ENCODE data around the gene MRPL36.

The MRPL36 gene

DNA sequence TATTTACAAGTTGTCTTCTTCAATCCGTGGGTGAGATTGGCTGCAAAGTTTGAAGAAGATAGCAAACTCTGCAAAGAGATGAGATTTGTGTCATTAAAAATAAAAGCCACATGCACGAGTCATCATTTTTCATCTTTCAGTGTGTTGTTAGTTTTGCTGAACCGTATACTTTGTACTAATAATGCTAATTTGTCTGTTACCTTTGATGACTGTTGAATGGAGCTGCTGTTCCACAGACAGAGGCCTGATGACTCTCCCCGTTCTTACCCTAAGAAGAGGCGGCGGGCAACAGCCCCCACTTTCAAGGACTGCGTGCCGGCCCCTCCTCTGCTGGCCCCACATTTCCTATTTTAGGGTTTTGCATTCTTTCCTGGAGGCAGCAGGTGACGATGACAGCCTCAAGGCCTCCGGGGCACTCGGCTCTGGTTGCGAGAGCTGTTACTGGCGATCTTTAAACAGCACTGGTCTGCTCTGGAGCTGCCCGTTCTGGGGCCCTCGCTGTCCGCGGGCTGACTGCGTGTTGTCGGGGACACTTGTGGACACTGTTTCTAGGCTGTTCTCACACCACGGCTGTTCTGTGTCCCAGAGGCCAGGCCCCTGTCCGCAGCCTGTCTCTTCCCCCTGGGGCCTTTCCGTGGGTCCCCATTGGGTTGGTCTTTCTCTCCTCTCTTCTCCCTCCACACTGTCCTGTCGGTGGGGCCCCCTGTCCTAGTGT is 36.7 kb upstream of the MRPL36 start:
- ATAC-seq, result no peak
- no peak for DNase-seq
- no peaks in the 10 kb centered on the region for H3K36me3 Mint-ChIP-seq (ENCODE audit: low read depth)
- no peak overlapping the region for H3K4me3 Mint-ChIP-seq
- H3K9me3 Mint-ChIP-seq, result no peaks in the 10 kb centered on the region
- no peaks in the 10 kb centered on the region for H3K4me1 Mint-ChIP-seq
- H3K27ac Mint-ChIP-seq, result no peak overlapping the region
- H3K27me3 Mint-ChIP-seq, result peaks cover 12% of the 10 kb centered on the region

GRCh38 chr5:1835431-1835830 is 35.8 kb upstream of the MRPL36 start:
- Mint-ChIP-seq H3K9me3 (no peaks in the 10 kb centered on the region), H3K36me3 (ENCODE audit: low read depth) (no peaks in the 10 kb centered on the region), H3K4me1 (no peaks in the 10 kb centered on the region), H3K27me3 (peaks cover 8% of the 10 kb centered on the region), H3K4me3 (no peak overlapping the region), H3K27ac (no peak overlapping the region)
- no peak for ATAC-seq
- no peak for DNase-seq

DNA sequence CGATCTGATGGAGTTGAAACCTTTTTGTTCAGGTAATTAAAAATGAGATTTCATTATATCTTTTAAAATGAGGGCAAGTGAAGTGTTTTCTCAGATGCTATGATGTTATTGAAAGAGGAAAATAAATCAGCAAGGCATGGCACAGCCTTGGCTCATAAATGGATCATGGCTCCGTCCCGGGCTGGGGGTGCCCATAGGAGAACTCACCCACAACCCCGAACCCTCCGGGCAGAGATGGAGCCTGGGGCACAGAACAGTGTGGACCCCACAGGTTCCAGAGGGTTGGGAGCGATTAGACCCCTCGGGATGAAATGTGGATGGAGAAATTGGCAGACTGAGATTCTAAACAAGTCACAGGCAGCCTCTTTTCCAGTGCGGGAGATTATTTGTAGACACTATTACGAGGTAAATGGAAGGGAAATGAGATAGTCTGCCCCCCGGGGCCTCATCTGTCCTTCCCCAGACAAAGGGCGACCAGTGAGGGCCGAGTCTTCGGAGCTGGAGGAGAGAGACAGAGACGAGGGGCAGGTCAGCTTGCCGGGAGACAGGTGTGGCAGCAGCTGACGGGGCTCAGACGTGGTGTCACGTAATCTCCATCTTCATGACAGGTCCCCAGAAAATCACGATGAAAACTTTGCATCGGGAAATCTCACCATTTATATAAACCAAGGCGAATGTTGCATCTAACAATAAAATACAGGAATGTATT is 35.2 kb upstream of the MRPL36 start:
- DNase-seq, result no peak
- peaks cover 7% of the 10 kb centered on the region for H3K27me3 Mint-ChIP-seq
- no peaks in the 10 kb centered on the region for H3K4me1 Mint-ChIP-seq
- H3K27ac Mint-ChIP-seq, result no peak overlapping the region
- no peak overlapping the region for H3K4me3 Mint-ChIP-seq
- ATAC-seq, result no peak
- no peaks in the 10 kb centered on the region for H3K9me3 Mint-ChIP-seq
- H3K36me3 Mint-ChIP-seq (ENCODE audit: low read depth), result no peaks in the 10 kb centered on the region

GRCh38 chr5:1834022-1834551 is 34.5 kb upstream of the MRPL36 start:
- Mint-ChIP-seq H3K36me3 (ENCODE audit: low read depth) (no peaks in the 10 kb centered on the region), H3K9me3 (no peaks in the 10 kb centered on the region), H3K27ac (no peak overlapping the region), H3K4me3 (no peak overlapping the region), H3K27me3 (peaks cover 3% of the 10 kb centered on the region), H3K4me1 (no peaks in the 10 kb centered on the region)
- DNase-seq, result no peak
- no peak for ATAC-seq

- Mint-ChIP-seq H3K4me1 (no peaks in the 10 kb centered on the region), H3K4me3 (no peak overlapping the region), H3K27ac (no peak overlapping the region), H3K9me3 (no peaks in the 10 kb centered on the region), H3K27me3 (peaks cover 2% of the 10 kb centered on the region), H3K36me3 (ENCODE audit: low read depth) (no peaks in the 10 kb centered on the region)
- ATAC-seq (no peak), DNase-seq (no peak)
These were observed 33.8 kb upstream of the MRPL36 start for GRCh38 chr5:1833264-1834021.

DNA sequence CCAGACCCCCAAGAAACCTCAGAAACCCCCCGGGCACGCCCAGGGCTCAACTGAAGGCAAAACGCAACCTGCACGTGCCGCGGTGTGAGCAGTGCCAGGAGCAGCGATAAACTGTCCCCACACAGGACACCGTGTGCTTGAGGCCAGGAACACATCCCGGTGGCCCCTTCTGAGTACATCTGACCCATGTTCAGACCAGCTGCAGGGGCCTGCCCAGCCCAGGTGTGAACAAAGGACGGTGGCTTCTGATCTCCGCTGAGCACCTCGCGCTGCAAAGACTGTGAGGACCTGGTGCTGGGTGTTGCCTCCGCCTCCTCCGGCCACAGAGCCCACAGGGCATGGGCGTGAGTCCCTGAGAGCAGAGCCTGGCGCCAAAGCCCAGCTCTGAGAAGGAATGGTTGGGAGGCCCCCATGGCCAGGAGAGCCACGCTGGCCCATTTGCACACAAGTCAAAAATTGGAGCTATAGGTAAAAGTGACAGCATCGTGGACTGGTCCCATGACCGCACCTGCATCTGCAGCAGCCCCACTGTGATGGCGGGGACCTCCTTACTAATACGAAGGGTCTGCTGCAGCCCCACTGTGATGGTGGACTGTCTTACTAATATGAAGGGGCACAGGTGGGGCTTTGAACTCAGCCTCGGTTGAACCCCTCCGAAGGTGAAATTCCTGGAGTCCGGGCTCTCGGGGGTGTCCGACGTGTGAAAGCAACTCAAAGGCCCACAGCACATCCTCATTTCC is 33.0 kb upstream of the MRPL36 start:
- DNase-seq (no peak), ATAC-seq (no peak)
- Mint-ChIP-seq H3K4me3 (no peak overlapping the region), H3K9me3 (no peaks in the 10 kb centered on the region), H3K27ac (no peak overlapping the region), H3K36me3 (ENCODE audit: low read depth) (no peaks in the 10 kb centered on the region), H3K4me1 (no peaks in the 10 kb centered on the region), H3K27me3 (no peaks in the 10 kb centered on the region)

- Mint-ChIP-seq H3K27ac (no peak overlapping the region), H3K4me3 (no peak overlapping the region), H3K27me3 (no peaks in the 10 kb centered on the region), H3K4me1 (no peaks in the 10 kb centered on the region), H3K9me3 (no peaks in the 10 kb centered on the region), H3K36me3 (ENCODE audit: low read depth) (no peaks in the 10 kb centered on the region)
- ATAC-seq, result no peak
- no peak for DNase-seq
These were observed 32.2 kb upstream of the MRPL36 start for GRCh38 chr5:1831677-1832313.

DNA sequence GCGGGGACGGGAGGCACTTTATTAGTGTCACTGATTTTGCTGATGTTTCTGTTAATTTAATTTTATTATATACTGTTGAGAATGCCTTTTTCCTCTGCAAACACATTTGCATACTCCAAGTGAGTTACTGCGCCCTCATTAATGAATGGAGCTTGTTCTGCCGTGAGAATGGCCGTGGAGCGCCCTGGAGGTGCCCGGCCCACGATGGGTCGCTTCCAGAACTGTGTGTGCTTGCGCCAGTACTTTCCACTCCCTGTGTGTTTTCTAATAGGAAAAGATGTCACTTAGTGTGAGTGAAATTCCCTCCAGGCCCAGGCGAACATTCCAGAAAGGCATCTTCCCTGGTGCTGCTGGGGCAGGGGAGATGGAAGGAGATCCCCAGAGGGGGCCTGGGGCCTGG is 31.6 kb upstream of the MRPL36 start:
- no peak for ATAC-seq
- Mint-ChIP-seq H3K4me3 (no peak overlapping the region), H3K36me3 (ENCODE audit: low read depth) (no peaks in the 10 kb centered on the region), H3K9me3 (no peaks in the 10 kb centered on the region), H3K27me3 (no peaks in the 10 kb centered on the region), H3K27ac (no peak overlapping the region), H3K4me1 (no peaks in the 10 kb centered on the region)
- no peak for DNase-seq

GRCh38 chr5:1830571-1831228 is 31.1 kb upstream of the MRPL36 start:
- Mint-ChIP-seq H3K4me3 (no peak overlapping the region), H3K27me3 (no peaks in the 10 kb centered on the region), H3K27ac (no peak overlapping the region), H3K9me3 (no peaks in the 10 kb centered on the region), H3K4me1 (no peaks in the 10 kb centered on the region), H3K36me3 (ENCODE audit: low read depth) (no peaks in the 10 kb centered on the region)
- DNase-seq (no peak), ATAC-seq (no peak)

GRCh38 chr5:1827886-1828397 is 28.3 kb upstream of the MRPL36 start:
- Mint-ChIP-seq H3K27me3 (no peaks in the 10 kb centered on the region), H3K4me3 (no peak overlapping the region), H3K4me1 (no peaks in the 10 kb centered on the region), H3K36me3 (ENCODE audit: low read depth) (no peaks in the 10 kb centered on the region), H3K9me3 (no peaks in the 10 kb centered on the region), H3K27ac (no peak overlapping the region)
- peak; percentile 17 for ATAC-seq
- no peak for DNase-seq

DNA sequence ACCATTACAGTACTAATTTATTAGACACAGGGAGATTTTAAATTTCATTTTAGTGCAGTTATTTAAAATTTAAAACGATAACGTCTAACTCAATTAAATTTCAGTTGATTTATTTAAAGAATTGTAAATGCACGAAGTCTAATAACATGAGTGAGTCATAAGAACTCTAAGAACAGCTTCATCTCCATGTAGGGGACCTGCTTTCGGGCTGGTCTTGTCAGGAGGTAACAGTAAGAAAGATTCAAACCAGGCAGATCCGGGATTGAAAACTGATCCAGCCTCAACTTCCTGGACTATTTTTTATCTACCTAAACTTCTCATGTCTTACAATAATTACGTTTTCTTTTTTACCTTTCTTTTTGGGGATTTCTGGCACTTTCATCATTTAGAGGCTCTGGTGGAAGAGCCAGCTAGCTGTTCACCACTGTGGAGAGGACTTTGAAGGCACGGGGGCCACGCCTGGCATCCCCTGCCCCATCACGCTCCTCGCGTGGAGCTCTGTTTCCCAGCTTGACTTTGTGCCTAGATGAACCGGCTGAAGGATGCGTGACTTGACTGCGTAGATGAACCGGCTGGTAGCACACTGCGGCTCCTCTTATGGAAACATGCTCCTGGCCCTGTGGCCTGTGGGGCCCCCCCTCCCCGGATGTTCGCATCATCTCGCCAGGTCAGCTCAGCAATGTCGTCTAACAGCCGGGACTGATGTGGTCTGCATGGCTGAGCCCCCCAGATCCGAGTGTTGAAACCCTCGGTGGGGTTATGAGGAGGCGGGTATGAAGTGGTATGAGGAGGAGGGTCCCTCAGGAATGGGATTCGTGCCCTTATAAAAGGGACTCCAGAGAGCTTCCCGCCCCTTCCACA is 27.6 kb upstream of the MRPL36 start:
- Mint-ChIP-seq H3K36me3 (ENCODE audit: low read depth) (peaks cover 2% of the 10 kb centered on the region), H3K9me3 (no peaks in the 10 kb centered on the region), H3K4me1 (no peaks in the 10 kb centered on the region), H3K27ac (no peak overlapping the region), H3K27me3 (no peaks in the 10 kb centered on the region), H3K4me3 (no peak overlapping the region)
- no peak for ATAC-seq
- no peak for DNase-seq

DNA sequence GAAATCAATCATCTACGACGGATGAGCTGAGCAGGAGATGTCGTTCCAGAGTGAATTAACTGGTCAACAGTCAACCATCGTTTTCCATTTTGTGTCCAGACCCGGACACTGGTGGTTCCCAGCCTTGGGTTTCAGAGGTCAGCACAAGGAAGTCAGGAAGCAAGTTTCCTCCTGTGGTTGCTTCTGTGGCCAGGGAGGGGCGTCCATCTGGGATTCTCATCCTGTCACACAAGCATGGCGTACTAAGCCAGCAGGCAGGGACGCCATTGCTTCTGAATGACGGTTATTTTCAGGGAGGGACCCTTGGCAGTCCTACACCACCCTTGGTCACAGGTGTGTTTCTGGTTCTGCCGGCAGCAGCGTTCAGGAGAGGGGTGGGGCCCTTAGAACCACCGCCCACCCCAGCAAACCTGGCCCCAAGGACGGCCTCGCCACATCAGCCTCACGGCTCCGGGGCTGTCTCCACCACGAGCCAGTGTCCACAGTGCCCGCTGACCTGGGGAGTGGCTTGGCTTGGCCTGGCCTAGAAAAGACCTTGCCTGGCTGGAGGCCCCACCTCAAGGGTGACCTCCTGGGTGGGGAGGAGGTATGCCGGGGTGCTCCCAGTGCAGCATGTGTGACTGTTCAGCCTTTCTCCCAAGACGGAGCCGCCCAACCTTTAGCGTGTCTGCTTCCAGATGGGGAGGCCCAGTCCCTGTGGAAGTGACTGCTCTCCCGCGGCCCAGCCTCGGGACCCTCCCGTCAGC is 26.8 kb upstream of the MRPL36 start:
- Mint-ChIP-seq H3K9me3 (no peaks in the 10 kb centered on the region), H3K27ac (no peak overlapping the region), H3K4me1 (no peaks in the 10 kb centered on the region), H3K36me3 (ENCODE audit: low read depth) (peaks cover 2% of the 10 kb centered on the region), H3K4me3 (no peak overlapping the region), H3K27me3 (no peaks in the 10 kb centered on the region)
- ATAC-seq, result no peak
- no peak for DNase-seq
